LNCAP (cell line): ENCODE measurements around the gene TP53I11.

Experiments
- CTCF ChIP-seq: fragments of 450-650 bp; IDR thresholded peaks from 2 replicates; pipeline ENCODE4 v1.5.1; 2017; ENCODE audit warnings: mild to moderate bottlenecking

TP53I11 gene

GRCh38 chr11:44969651-44970252 lies 19.1 kb upstream of the TP53I11 start:
- no peak for TF ChIP-seq CTCF

GRCh38 chr11:44968510-44968909 lies 17.8 kb upstream of the TP53I11 start:
- no peak for TF ChIP-seq CTCF

- TF ChIP-seq CTCF, result no peak
Measured at GRCh38 chr11:44967930-44968496, 17.3 kb upstream of the TP53I11 start.

- no peak for TF ChIP-seq CTCF
Measured at GRCh38 chr11:44966694-44967093, 16.0 kb upstream of the TP53I11 start.

- TF ChIP-seq CTCF, result no peak
Measured at GRCh38 chr11:44964526-44965209, 14.0 kb upstream of the TP53I11 start.

GRCh38 chr11:44963948-44964347 lies 13.3 kb upstream of the TP53I11 start:
- no peak for TF ChIP-seq CTCF

GRCh38 chr11:44963136-44963535 lies 12.5 kb upstream of the TP53I11 start:
- TF ChIP-seq CTCF, result no peak
